ENCODE measurements around the gene SLC40A1. TPM values are rescaled to one million over a fixed set of nuclear protein-coding genes. Genes with fewer than 3 reads are reported as not detected.

SLC40A1 gene
- total RNA-seq, 1 experiment from 2014 or later, result not detected

DNA sequence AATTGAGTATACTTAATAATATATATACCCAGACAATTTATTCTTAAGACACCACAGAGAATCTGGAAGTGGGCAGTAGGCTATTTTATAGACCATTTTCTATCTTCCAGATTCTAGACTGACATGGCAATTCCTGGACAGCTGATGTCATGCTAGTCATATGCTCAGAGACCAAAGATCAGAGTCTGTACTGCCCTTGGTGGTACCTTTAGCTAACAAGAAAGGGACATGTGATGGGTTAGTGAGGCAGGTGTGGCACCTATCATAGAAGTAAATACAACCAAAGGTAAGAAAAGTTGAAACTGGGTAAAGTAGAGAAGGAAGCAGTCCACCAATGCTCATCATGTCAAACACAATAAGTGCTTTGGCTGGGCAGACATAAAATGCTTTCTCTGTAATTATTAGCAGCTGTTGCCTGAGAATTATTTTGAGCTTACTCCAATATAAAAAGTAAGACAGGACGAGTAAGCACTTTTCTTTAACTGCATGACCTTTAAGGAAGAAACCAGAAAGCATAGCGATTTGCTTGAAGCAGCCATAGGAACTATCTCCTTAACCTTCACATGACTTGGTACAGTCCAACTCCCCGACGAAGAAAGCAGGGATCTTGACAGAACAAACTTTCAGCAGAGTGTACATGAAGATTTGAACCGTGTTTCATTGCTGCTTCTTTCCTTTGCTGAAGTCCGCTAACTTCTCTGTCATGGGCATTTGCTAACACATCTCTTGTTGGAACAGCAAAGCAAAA, 47.1 kb downstream of the SLC40A1 start:
- Histone ChIP-seq H3K4me1 (ENCODE audit: low read length) (no peaks in the 10 kb centered on the region), H3K9ac (ENCODE audit: low read length) (no peak overlapping the region), H3K36me3 (ENCODE audit: insufficient read depth, low read length) (no peaks in the 10 kb centered on the region), H3K9me3 (ENCODE audit: low read length) (no peaks in the 10 kb centered on the region), H4K20me1 (ENCODE audit: insufficient read depth, low read depth, low read length) (no peaks in the 10 kb centered on the region), H3K4me2 (ENCODE audit: low read depth, low read length, poor library complexity, severe bottlenecking) (no peak overlapping the region), H2AFZ (ENCODE audit: low read length) (no peak overlapping the region), H3K79me2 (ENCODE audit: low read length) (no peaks in the 10 kb centered on the region), H3K27ac (ENCODE audit: low read length) (no peak overlapping the region), H3K27me3 (ENCODE audit: low read length) (no peaks in the 10 kb centered on the region), H3K9me2 (replicated peaks; ENCODE audit: insufficient read depth, low read length) (no peaks in the 10 kb centered on the region), H3K4me3 (ENCODE audit: low read length) (no peak overlapping the region)
- no peak for DNase-seq

DNA sequence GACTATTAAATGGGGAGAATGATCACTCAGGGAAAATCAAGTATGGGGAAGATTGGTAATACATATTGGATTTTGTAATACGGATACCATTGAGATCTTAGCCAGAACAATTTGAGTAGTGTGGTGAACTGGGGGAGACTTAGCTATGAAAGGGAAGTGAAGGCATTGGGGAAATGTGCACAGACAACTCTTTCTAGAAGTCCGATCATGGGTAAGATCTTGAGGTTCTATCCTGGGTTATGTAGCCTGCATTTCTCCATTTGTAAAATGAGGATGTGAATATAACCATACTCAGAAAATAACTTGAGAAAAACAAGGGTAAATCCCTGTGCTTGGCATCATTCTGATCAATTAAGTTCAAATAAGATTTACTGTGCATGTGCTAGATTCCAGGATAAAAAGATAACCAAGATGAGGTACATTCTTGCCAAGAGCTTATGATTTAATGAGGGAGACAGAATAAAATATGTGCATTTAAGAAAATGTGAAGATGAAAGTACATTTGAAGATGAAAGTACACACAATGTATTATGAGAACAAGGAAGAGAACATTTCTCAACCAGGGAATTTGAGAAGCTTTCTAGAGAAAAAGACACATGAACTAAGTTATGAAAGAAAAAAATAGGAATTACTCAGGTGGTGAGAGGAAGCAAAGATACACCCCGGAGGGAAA, 49.5 kb downstream of the SLC40A1 start:
- no peaks in the 10 kb centered on the region for H3K9me3 ChIP-seq (ENCODE audit: low read length)
- DNase-seq, result no peak
- no peak overlapping the region for H3K9ac ChIP-seq (ENCODE audit: low read length)
- no peak overlapping the region for H3K27ac ChIP-seq (ENCODE audit: low read length)
- no peak overlapping the region for H2AFZ ChIP-seq (ENCODE audit: low read length)
- H3K27me3 ChIP-seq (ENCODE audit: low read length), result no peaks in the 10 kb centered on the region
- H3K36me3 ChIP-seq (ENCODE audit: insufficient read depth, low read length), result no peaks in the 10 kb centered on the region
- no peaks in the 10 kb centered on the region for H3K9me2 ChIP-seq (replicated peaks; ENCODE audit: insufficient read depth, low read length)
- H3K4me1 ChIP-seq (ENCODE audit: low read length), result no peaks in the 10 kb centered on the region
- H4K20me1 ChIP-seq (ENCODE audit: insufficient read depth, low read depth, low read length), result no peaks in the 10 kb centered on the region
- H3K79me2 ChIP-seq (ENCODE audit: low read length), result no peaks in the 10 kb centered on the region
- H3K4me2 ChIP-seq (ENCODE audit: low read depth, low read length, poor library complexity, severe bottlenecking), result no peak overlapping the region
- no peak overlapping the region for H3K4me3 ChIP-seq (ENCODE audit: low read length)

DNA sequence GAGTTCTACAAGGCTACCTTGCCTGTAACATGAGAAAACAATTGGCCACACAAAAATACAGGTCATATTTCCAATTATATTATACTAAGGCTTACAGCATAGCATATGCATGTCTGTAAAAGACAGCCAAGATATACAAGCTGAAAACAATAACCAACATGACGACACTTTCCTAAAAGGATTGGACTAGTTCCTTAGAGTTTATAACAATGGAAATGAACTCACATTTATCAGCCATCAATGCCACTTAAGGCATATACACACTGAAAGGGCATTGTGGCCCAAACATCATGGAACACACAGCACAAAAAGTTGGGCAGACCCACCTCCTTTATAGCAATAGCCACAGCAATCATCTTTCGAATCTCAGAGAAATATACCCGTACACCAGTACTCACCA, 52.0 kb downstream of the SLC40A1 start:
- Histone ChIP-seq H3K4me3 (ENCODE audit: low read length) (no peak overlapping the region), H3K36me3 (ENCODE audit: insufficient read depth, low read length) (no peaks in the 10 kb centered on the region), H3K4me1 (ENCODE audit: low read length) (no peaks in the 10 kb centered on the region), H3K9me3 (ENCODE audit: low read length) (no peaks in the 10 kb centered on the region), H3K4me2 (ENCODE audit: low read depth, low read length, poor library complexity, severe bottlenecking) (no peak overlapping the region), H3K27me3 (ENCODE audit: low read length) (no peaks in the 10 kb centered on the region), H4K20me1 (ENCODE audit: insufficient read depth, low read depth, low read length) (no peaks in the 10 kb centered on the region), H3K9me2 (replicated peaks; ENCODE audit: insufficient read depth, low read length) (no peaks in the 10 kb centered on the region), H3K79me2 (ENCODE audit: low read length) (no peaks in the 10 kb centered on the region), H3K27ac (ENCODE audit: low read length) (no peak overlapping the region), H3K9ac (ENCODE audit: low read length) (no peak overlapping the region), H2AFZ (ENCODE audit: low read length) (no peak overlapping the region)
- DNase-seq, result no peak

DNA sequence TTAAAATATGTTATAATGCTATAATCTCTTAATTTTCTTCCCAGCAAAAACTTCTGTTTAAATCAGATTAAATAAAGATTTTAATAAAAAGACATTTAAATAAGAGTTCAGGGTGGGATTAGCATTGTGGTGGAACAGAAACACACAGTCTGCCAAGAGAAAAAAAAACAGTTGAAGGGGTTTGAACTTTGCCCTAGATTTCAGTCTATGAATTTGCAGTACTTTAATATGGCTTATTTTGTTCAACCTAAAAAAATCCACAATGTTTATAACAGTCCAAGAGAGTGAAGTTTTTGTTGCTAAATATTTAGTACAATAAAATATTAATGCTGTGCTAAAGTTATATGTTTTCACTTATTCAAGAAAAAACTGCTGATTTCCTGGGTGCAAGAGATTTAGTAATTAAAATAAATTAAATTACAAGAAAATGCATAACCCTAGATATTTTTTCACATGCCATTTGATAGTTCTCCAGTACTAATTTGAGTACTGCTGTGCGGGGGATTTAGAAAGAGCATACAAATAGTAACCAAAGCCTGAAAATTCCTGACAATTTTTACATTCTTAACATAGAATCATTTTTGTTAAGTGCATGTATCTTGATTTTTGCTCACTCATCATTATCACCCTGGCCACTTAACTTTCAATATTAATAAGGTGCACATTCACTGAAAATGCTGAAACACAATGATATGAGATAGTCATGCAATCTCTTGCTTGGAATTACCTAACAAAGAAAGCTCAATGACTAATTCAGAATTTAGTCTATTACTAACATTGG, 52.6 kb downstream of the SLC40A1 start:
- Histone ChIP-seq H4K20me1 (ENCODE audit: insufficient read depth, low read depth, low read length) (no peaks in the 10 kb centered on the region), H3K9me3 (ENCODE audit: low read length) (no peaks in the 10 kb centered on the region), H3K4me2 (ENCODE audit: low read depth, low read length, poor library complexity, severe bottlenecking) (no peak overlapping the region), H3K9me2 (replicated peaks; ENCODE audit: insufficient read depth, low read length) (no peaks in the 10 kb centered on the region), H3K4me3 (ENCODE audit: low read length) (no peak overlapping the region), H3K9ac (ENCODE audit: low read length) (no peak overlapping the region), H3K4me1 (ENCODE audit: low read length) (no peaks in the 10 kb centered on the region), H3K36me3 (ENCODE audit: insufficient read depth, low read length) (no peaks in the 10 kb centered on the region), H2AFZ (ENCODE audit: low read length) (no peak overlapping the region), H3K27me3 (ENCODE audit: low read length) (no peaks in the 10 kb centered on the region), H3K79me2 (ENCODE audit: low read length) (no peaks in the 10 kb centered on the region), H3K27ac (ENCODE audit: low read length) (no peak overlapping the region)
- DNase-seq, result no peak

DNA sequence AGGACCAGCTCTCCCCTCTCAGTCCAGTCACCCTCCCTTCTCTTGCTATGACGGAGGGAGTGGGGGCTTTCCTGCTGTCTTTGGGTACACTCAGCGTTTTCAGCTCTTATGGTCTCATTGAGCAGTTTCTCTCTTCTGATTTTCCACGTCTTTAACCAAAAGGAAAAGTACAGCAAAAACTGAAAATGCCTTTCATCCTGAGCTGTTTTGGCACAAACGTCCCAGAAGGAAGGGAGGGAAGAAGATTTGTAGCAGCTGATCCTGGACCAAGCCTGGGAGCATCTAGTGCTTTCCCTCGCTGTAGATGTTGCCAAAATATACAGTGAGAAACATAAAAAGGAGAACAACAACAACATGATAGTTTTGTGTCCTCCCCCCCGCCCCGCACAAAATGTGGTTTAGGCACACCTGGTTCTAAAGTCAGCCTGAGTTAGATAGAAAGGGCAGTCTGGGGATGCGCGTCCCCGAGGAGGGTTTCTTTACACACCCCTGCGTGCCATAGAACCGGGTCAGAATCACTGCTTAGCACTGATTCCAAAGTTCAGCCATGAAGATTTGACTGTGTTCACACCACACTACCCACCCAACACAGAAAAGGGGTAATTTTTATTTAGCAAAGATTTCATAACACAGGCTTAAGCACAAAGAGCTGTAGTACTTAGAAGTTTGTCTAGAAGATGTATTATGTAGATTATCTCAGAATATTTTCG, 53.4 kb downstream of the SLC40A1 start:
- no peak overlapping the region for H2AFZ ChIP-seq (ENCODE audit: low read length)
- H4K20me1 ChIP-seq (ENCODE audit: insufficient read depth, low read depth, low read length), result no peaks in the 10 kb centered on the region
- no peaks in the 10 kb centered on the region for H3K9me3 ChIP-seq (ENCODE audit: low read length)
- no peaks in the 10 kb centered on the region for H3K27me3 ChIP-seq (ENCODE audit: low read length)
- H3K36me3 ChIP-seq (ENCODE audit: insufficient read depth, low read length), result no peaks in the 10 kb centered on the region
- H3K4me2 ChIP-seq (ENCODE audit: low read depth, low read length, poor library complexity, severe bottlenecking), result no peak overlapping the region
- no peak for DNase-seq
- H3K9ac ChIP-seq (ENCODE audit: low read length), result no peak overlapping the region
- H3K9me2 ChIP-seq (replicated peaks; ENCODE audit: insufficient read depth, low read length), result no peaks in the 10 kb centered on the region
- no peaks in the 10 kb centered on the region for H3K4me1 ChIP-seq (ENCODE audit: low read length)
- H3K4me3 ChIP-seq (ENCODE audit: low read length), result no peak overlapping the region
- H3K27ac ChIP-seq (ENCODE audit: low read length), result no peak overlapping the region
- H3K79me2 ChIP-seq (ENCODE audit: low read length), result no peaks in the 10 kb centered on the region

DNA sequence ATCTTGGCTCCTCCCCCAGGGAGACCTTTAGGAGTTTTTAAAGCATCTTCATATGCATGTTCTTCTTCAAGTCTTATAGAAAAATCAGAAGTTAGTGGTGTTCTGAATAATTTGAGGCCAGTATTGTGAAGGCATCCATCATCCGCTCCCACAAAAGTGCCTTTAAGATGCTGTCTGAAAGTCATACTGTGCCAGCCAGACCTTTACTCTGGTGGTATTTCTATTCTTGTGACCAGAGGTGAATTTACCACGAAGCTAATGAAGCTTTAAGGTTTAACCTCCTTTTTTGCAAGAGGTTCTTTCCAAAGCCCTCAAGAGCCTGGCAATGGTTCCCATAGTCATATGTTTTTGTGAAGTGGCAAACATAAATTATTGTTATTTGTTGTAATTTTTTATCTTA, 54.3 kb downstream of the SLC40A1 start:
- Histone ChIP-seq H3K79me2 (ENCODE audit: low read length) (no peaks in the 10 kb centered on the region), H3K9me2 (replicated peaks; ENCODE audit: insufficient read depth, low read length) (no peaks in the 10 kb centered on the region), H4K20me1 (ENCODE audit: insufficient read depth, low read depth, low read length) (no peaks in the 10 kb centered on the region), H3K27me3 (ENCODE audit: low read length) (no peaks in the 10 kb centered on the region), H3K9ac (ENCODE audit: low read length) (no peak overlapping the region), H3K27ac (ENCODE audit: low read length) (no peak overlapping the region), H3K36me3 (ENCODE audit: insufficient read depth, low read length) (no peaks in the 10 kb centered on the region), H3K4me2 (ENCODE audit: low read depth, low read length, poor library complexity, severe bottlenecking) (no peak overlapping the region), H2AFZ (ENCODE audit: low read length) (no peak overlapping the region), H3K9me3 (ENCODE audit: low read length) (no peaks in the 10 kb centered on the region), H3K4me3 (ENCODE audit: low read length) (no peak overlapping the region), H3K4me1 (ENCODE audit: low read length) (no peaks in the 10 kb centered on the region)
- DNase-seq, result no peak

DNA sequence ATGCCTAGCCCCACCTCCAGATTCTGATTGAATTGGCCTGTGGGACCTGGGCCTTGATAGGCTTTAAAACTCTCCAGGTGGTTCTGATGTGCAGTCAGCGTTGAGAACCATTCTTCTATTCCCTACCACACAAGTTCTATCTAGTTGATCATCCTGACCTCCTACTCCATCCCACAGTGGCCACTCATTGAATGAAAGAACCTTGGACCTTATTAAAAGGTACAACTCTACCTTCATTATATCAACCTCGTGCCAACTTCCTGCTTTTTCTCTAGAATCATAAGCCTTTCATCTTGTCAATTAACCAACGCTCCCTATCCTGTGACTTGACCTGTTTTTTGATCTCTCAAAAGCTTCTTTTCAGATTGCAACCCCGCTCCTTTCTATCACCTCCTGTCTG, 55.8 kb downstream of the SLC40A1 start:
- Histone ChIP-seq H3K27ac (ENCODE audit: low read length) (no peak overlapping the region), H4K20me1 (ENCODE audit: insufficient read depth, low read depth, low read length) (no peaks in the 10 kb centered on the region), H3K4me3 (ENCODE audit: low read length) (no peak overlapping the region), H3K36me3 (ENCODE audit: insufficient read depth, low read length) (no peaks in the 10 kb centered on the region), H2AFZ (ENCODE audit: low read length) (no peak overlapping the region), H3K4me1 (ENCODE audit: low read length) (no peaks in the 10 kb centered on the region), H3K9me2 (replicated peaks; ENCODE audit: insufficient read depth, low read length) (no peaks in the 10 kb centered on the region), H3K27me3 (ENCODE audit: low read length) (no peaks in the 10 kb centered on the region), H3K79me2 (ENCODE audit: low read length) (no peaks in the 10 kb centered on the region), H3K4me2 (ENCODE audit: low read depth, low read length, poor library complexity, severe bottlenecking) (no peak overlapping the region), H3K9me3 (ENCODE audit: low read length) (no peaks in the 10 kb centered on the region), H3K9ac (ENCODE audit: low read length) (no peak overlapping the region)
- no peak for DNase-seq
